Caki2 (cell line): ENCODE data around the gene STXBP4. TPM values are rescaled to one million over a fixed set of nuclear protein-coding genes. Genes with fewer than 3 reads are reported as not detected.
A peak's percentile ranks its signal among the peaks of the same experiment; 100 is the strongest.

Experiments used
- DNase-seq: peaks from one replicate; pipeline ENCODE4 v3.0.0-alpha.2; 2015; ENCODE audit warnings: low read depth
- in situ Hi-C: cut with HindIII; loops from 2 replicates; pipeline ENCODE4 v1.10.0; 2016; ENCODE audit warnings: low sequenced_read_pairs, low pct_unique_long_range_greater_than_20kb, mixed read lengths
- total RNA-seq: library from RNA; depleted of rRNA; stranded (reverse); fragments of >200 nt; shearing (Covaris generic); gene quantifications from 2 replicates; pipeline ENCODE4 v1.2.3, GENCODE V29; 2014; ENCODE audit warnings: low replicate concordance

STXBP4 gene
- total RNA-seq, 1 experiment from 2014 or later = 1.1 TPM

DNA sequence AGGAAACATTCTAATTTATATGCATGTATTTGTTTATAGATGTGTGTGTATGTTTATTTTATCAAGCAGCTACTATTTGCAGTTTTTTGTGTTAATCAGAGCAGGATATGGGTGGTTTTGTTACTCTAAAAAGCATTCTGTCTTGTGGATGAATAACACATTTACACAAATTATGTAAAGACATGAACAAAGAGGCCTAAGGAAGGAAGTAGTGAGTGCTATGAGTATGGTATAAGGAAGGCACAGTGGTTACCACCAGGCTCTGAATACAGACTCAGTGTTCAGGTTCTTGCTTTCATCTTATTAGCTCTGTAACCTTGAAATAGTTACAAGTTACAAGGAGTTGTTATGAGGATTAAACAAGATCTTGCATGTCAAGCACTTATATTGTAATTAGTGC, 33.9 kb downstream of the STXBP4 start:
- in situ Hi-C loops = no loop called here
- DNase-seq = no peak

- in situ Hi-C loops = no loop called here
Measured at GRCh38 chr17:55004484-55004883, 35.9 kb downstream of the STXBP4 start.

GRCh38 chr17:55005520-55005919, 37.0 kb downstream of the STXBP4 start:
- DNase-seq = no peak
- in situ Hi-C loops = no loop called here

More at GRCh38 chr17:55004484-55004883, 35.9 kb downstream of the STXBP4 start:
- DNase-seq = no peak

- in situ Hi-C loops = no loop called here
- no peak for DNase-seq
Measured at GRCh38 chr17:55023626-55024025, 55.1 kb downstream of the STXBP4 start.

DNA sequence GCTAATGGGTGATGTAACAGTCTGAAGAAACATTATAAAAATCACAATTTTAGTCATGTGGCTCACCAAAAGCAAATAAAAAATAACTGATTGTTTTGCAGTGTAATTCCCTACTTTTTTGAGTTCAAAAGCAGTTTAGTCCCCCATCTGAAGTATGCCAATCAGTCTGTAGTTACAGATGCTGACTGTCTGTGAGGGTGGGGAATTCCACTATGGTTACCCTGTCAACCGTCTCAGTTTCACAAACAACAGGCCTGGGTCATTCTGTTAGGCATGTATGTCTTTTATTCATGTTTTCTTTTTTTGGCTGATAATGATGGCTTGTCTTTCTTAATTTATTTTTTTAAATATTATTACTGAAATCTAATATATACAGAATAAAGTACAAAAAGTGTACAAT, 69.3 kb downstream of the STXBP4 start:
- in situ Hi-C loops = no loop called here
- DNase-seq = no peak

- in situ Hi-C loops = no loop called here
- DNase-seq = no peak
Measured at GRCh38 chr17:55038291-55038690, 69.7 kb downstream of the STXBP4 start.

DNA sequence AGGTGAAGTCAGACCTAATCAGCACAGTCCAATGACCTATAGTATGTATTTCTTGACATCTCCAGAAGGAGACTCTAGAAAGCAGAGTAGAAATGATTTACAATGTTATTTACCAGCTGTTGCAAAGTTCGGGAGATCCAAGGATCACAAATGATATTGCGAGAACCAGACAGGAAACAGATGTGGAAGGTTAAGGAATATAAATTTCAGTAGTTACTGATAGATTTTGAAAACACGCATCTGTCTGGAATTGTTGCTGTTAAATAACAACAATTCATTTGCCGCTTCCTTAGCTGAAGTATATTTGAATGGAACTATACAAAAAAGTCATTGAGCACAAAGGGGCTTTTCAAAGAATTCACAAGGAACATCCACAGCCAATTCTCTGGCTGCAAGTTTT, 72.0 kb downstream of the STXBP4 start:
- no peak for DNase-seq
- in situ Hi-C loops = no loop called here

- DNase-seq = peak; percentile 12
- in situ Hi-C loops = no loop called here
Measured at GRCh38 chr17:55053855-55054254, 85.3 kb downstream of the STXBP4 start.

GRCh38 chr17:55054429-55054828, 85.9 kb downstream of the STXBP4 start:
- no peak for DNase-seq
- in situ Hi-C loops = no loop called here

GRCh38 chr17:55056526-55056925, 88.0 kb downstream of the STXBP4 start:
- in situ Hi-C loops = no loop called here
- no peak for DNase-seq

- in situ Hi-C loops = no loop called here
- no peak for DNase-seq
Measured at GRCh38 chr17:55057184-55057583, 88.6 kb downstream of the STXBP4 start.

DNA sequence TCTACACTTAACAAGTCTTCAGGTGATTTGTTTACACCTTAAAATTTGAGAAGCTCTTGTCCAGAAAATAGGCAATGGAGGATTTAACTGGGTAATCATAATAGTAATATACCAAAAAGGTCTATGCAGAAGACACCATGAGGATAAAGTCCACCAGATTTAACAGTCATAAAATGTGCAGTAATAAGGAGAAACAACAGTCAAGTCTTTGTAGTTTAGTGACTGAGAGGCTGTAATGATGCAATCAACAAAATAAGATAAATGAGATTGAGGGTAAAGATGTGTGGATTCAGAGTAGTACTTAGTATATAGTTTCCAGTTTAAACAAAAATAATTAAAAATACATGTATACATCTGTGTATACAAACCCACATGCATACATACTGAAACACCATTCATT, 91.2 kb downstream of the STXBP4 start:
- no peak for DNase-seq
- in situ Hi-C loops = no loop called here

DNA sequence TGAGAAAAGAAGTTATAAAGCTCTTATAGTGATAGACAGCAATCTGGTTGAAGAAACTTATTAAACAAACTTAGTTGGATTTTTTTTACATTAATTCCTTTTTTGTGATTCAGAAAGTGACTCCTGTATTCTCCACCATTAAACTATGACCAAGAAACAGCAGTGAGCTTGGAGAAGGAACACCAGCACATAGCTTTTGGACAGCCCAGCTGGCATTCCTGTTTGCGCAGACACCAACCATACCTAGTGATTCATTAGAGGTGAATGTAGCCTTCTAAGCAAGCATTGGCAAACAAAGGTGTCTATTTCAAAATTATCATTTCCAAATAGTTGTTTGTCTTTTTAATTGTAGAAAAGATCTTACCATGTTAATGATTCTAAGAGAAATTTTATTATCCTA, 94.4 kb downstream of the STXBP4 start:
- no peak for DNase-seq
- in situ Hi-C loops = no loop called here

GRCh38 chr17:55063885-55064874, 95.6 kb downstream of the STXBP4 start:
- in situ Hi-C loops = no loop called here
- no peak for DNase-seq

DNA sequence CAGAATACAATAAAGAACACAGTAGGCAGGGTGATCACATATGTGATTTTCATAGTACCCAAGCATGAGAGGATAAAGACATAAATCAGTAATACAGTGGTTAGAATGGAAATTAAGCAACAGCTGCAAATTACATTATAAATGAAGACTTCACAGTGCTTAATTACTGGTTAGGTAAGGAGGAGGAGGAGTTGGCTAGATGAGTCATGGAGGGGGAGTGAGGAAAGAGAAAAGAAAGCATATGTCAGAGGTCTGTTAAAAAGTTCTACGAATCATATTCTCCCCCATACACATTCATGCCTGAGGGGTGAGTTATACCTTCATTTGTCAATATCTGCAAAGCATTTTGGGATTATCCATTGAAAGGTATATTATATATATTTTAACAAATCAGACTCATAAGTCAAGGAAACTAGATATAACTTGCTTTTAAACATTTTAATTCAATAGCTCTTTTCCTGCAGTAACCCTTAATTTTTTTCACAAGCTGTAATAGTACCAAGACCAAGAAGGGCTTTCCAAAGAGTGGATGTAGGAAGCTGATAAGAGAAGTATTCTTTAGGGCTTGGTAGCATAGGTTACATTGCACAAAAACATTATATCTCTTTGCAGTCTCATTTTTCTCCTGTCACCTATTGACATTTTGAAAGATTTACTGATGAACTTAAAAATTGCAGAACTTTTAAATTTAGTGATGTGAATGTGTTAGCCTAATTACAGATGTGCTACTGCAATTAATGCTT, 99.3 kb downstream of the STXBP4 start:
- in situ Hi-C loops = no loop called here
- no peak for DNase-seq

DNA sequence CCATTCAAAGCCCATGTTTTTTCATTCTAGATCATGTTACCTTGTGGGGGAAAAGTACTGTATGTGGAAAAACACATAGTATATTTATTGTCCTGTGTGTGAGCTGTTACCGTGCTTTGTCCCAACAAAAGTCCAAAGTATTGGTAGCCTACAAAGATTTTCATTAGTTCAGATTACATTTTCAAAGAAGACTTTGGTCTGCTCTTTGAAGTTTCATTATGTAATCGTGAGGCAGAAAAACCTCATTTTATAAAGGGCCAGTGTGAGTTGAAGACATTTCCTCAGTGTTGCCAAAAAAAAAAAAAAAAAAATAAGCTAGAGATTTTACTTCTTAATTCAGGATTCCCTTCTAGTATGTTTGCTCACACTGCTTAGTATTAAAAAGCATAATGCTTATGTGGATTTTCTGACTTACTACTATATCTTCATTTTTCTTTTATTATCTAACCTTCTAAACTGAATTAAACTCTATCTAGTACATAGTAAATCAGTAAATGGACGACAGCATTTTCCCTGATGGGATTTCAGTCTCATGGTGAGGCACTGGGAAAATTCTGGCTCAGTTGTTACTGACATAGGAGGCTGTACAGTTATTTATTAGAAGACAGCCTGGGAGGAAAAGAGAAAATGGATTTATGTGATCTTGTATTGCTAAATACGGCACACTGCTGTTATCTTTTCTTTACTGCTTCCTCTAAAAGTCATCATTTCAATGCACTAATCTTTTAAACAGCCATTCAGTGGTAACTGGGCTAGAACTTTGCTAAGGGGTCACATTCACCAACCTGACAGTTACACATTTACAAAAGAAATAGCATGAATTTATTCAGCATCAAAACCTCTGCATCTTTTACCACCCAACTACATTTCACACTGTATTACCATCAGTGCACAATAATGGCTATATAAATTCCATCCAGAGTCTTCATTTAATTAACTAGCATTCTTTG, 100.6 kb downstream of the STXBP4 start:
- in situ Hi-C loops = no loop called here
- DNase-seq = no peak

GRCh38 chr17:55069983-55070529, 101.5 kb downstream of the STXBP4 start:
- DNase-seq = no peak
- in situ Hi-C loops = no loop called here

DNA sequence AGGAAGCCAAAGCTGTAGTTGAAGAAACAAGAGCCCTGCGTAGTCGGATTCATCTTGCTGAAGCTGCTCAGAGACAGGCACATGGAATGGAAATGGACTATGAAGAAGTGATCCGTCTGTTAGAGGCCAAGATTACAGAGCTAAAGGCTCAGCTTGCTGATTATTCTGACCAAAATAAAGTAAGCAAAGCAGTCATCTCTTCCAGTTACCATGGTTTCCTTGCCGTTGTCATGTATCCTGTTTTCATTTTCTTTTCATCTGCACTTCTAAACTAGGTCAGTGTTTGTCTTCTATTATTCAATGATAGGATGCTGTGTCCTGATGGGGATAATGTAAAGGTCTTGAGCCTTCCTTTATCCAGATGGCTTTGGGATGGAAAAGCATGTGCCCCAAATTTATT, 104.3 kb downstream of the STXBP4 start:
- in situ Hi-C loops = no loop called here
- no peak for DNase-seq
